ENCODE results near the gene PLA1A. TPM values are rescaled to one million over a fixed set of nuclear protein-coding genes. Genes with fewer than 3 reads are reported as not detected.

Gene PLA1A
- total RNA-seq, 2 donors from 2014 or later = 6.7 to 11.6 TPM

GRCh38 chr3:119555309-119555735 lies 42.4 kb upstream of the PLA1A start:
- Histone ChIP-seq H3K4me1 (no peaks in the 10 kb centered on the region), H3K27me3 (no peaks in the 10 kb centered on the region), H3K36me3 (no peaks in the 10 kb centered on the region), H3K4me3 (no peak overlapping the region), H3K9me3 (no peaks in the 10 kb centered on the region), H3K27ac (no peak overlapping the region)
- no peak for TF ChIP-seq CTCF (IDR thresholded peaks at IDR 0.05)
- DNase-seq (ENCODE audit: low spot score) = no peak

GRCh38 chr3:119555929-119556328 lies 41.8 kb upstream of the PLA1A start:
- Histone ChIP-seq H3K27ac (no peak overlapping the region), H3K9me3 (no peaks in the 10 kb centered on the region), H3K4me3 (no peak overlapping the region), H3K36me3 (no peaks in the 10 kb centered on the region), H3K4me1 (no peaks in the 10 kb centered on the region), H3K27me3 (no peaks in the 10 kb centered on the region)
- no peak for TF ChIP-seq CTCF (IDR thresholded peaks at IDR 0.05)
- DNase-seq (ENCODE audit: low spot score) = no peak

- Histone ChIP-seq H3K27me3 (no peaks in the 10 kb centered on the region), H3K9me3 (no peaks in the 10 kb centered on the region), H3K4me1 (peaks cover 0 to under 1% of the 10 kb centered on the region in 2 donors), H3K4me3 (no peak overlapping the region), H3K27ac (no peak overlapping the region), H3K36me3 (no peaks in the 10 kb centered on the region)
- TF ChIP-seq CTCF (IDR thresholded peaks at IDR 0.05) = no peak
- no peak for DNase-seq (ENCODE audit: low spot score)
Measured at GRCh38 chr3:119557192-119557876, 40.4 kb upstream of the PLA1A start.

GRCh38 chr3:119557877-119558269 lies 39.8 kb upstream of the PLA1A start:
- H3K36me3 ChIP-seq = no peaks in the 10 kb centered on the region
- no peak for TF ChIP-seq CTCF (IDR thresholded peaks at IDR 0.05)
- peaks cover 0 to 6% of the 10 kb centered on the region in 2 donors for H3K4me1 ChIP-seq
- no peaks in the 10 kb centered on the region for H3K27me3 ChIP-seq
- H3K4me3 ChIP-seq = no peak overlapping the region
- H3K27ac ChIP-seq = no peak overlapping the region
- DNase-seq (ENCODE audit: low spot score) = no peak
- H3K9me3 ChIP-seq = no peaks in the 10 kb centered on the region

GRCh38 chr3:119558626-119559317 lies 38.9 kb upstream of the PLA1A start:
- DNase-seq (ENCODE audit: low spot score) = no peak
- no peaks in the 10 kb centered on the region for H3K9me3 ChIP-seq
- no peak for TF ChIP-seq CTCF (IDR thresholded peaks at IDR 0.05)
- H3K27me3 ChIP-seq = no peaks in the 10 kb centered on the region
- no peak overlapping the region for H3K4me3 ChIP-seq
- H3K27ac ChIP-seq = no peak overlapping the region
- H3K4me1 ChIP-seq = peaks cover 0 to 6% of the 10 kb centered on the region in 2 donors
- no peaks in the 10 kb centered on the region for H3K36me3 ChIP-seq

All from right atrium auricular region (tissue), 2 donors.